ENCODE results near the gene MYO9B.

DNA sequence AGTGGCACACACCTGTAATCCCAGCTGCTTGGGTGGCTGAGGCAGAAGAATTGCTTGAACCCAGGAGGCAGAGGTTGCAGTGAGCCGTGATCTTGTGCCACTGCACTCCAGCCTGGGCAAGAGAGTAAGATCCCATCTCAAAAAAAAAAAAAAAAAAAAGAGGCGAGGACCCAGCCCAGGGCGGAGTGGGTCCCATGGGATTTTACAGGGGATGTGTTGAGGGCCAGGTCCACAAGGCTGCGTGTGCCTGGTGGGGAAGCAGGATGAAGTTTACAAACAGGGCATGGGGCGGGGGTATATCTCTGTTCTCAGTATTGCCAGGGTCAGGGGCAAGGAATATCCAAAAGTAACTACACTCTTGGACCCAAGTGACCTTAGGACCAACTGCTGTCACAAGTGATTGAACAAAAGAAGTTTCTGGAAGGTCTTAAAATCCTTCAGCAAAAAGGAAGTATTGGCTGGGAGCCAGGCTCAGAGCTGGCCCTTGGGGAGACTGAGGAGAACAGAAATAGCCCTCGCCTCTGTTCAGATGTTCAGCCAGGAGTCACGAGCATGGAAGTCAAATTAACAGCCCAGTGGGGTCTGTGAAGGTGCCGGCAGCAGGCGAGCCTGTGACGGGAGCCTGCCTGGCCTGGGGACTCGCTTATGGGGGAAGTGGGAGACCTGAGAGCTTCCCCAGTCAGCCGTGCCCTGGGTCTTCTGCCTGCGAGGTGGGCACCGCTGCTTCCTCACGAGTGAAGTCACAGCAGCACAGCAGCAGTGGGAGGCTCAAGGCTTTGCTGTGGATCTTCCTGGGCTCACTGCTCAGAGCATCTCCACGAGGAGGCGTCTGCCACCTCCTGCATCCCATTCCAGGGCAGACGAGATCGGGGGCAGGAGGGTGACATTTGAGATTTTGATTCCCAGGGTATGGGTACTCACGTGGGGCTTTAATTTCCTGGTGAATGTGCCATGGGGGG lies 6.4 kb downstream of the MYO9B start:
- TF ChIP-seq POLR2A (IDR thresholded peaks at IDR 0.05; ENCODE audit: low read depth, low read length) (no peak), POLR2AphosphoS5 (IDR thresholded peaks at IDR 0.05; ENCODE audit: low read depth, low read length) (no peak)
